Heart left ventricle (tissue), 16 donors: ENCODE data around the gene MRPL36. TPM values are rescaled to one million over a fixed set of nuclear protein-coding genes. Genes with fewer than 3 reads are reported as not detected.

ENCODE experiments used
- ATAC-seq, 4 donors: fragments of 200-7000 bp; cut with Tn5 transposase; one replicate each; pipeline ENCODE4 v1.9.1; 2020 to 2022; ENCODE audit warnings: moderate library complexity in 4 of 4, mild to moderate bottlenecking in 3 of 4, moderate number of reproducible peaks in 1 of 4
- DNase-seq, 5 donors: peaks; one replicate each; pipeline ENCODE4 v3.0.0-alpha.2; 2020
- H3K27ac ChIP-seq, 12 donors: fragments of 200-600 bp; sonication (generic) in 4 of 12; one replicate each; pipeline versions ENCODE4 v1.5.0 to v1.8.0; 2016 to 2022; ENCODE audit warnings: mild to moderate bottlenecking in 2 of 12
- H3K27me3 ChIP-seq, 9 donors: fragments of 200-600 bp; sonication (generic) in 2 of 9; one replicate each; pipeline versions ENCODE4 v1.5.1 to v1.8.0; 2016 to 2022; ENCODE audit warnings: mild to moderate bottlenecking in 3 of 9
- H3K36me3 ChIP-seq, 9 donors: fragments of 200-600 bp; sonication (generic) in 2 of 9; one replicate each; pipeline versions ENCODE4 v1.5.0 to v1.8.0; 2018 to 2022; ENCODE audit warnings: mild to moderate bottlenecking in 2 of 9
- H3K4me1 ChIP-seq, 12 donors: fragments of 200-600 bp; sonication (generic) in 4 of 12; one replicate each; pipeline versions ENCODE4 v1.5.0 to v1.8.0; 2016 to 2022; ENCODE audit warnings: mild to moderate bottlenecking in 3 of 12
- H3K4me3 ChIP-seq, 12 donors: fragments of 200-600 bp; sonication (generic) in 4 of 12; one replicate each; pipeline versions ENCODE4 v1.5.0 to v1.8.0; 2017 to 2022; ENCODE audit warnings: mild to moderate bottlenecking in 9 of 12, moderate library complexity in 4 of 12
- H3K9me3 ChIP-seq, 12 donors: fragments of 200-600 bp; sonication (generic) in 4 of 12; one replicate each; pipeline versions ENCODE4 v1.5.0 to v1.8.0; 2016 to 2022; ENCODE audit warnings: mild to moderate bottlenecking in 1 of 12
- POLR2A ChIP-seq, 2 donors: fragments of 450-650 bp; IDR thresholded peaks; one replicate each; pipeline ENCODE4 v1.6.1; 2017; ENCODE audit warnings: antibody characterized with exemption in 2 of 2, mild to moderate bottlenecking in 2 of 2, moderate library complexity in 2 of 2
- WGBS, 4 donors: extraction: QIAGEN DNeasy Blood & Tissue Kit in 2 of 4; methylation state at CpG; one replicate each; pipeline versions ENCODE4 v1.1.5 to v1.1.7; 2013 to 2018; 5-methylcytosine and 5-hydroxymethylcytosine counted together
- intact Hi-C, 10 donors: fragments of 100-400 bp; cut with DNase I; formaldehyde crosslinking; loops; one replicate each; pipeline versions ENCODE4 v1.11.1 to v1.14.2; 2022
- polyA plus RNA-seq, 2 donors: library from polyadenylated mRNA; stranded (reverse); fragments of 200-250 nt; gene quantifications; one replicate each; pipeline ENCODE4 v1.2.3, GENCODE V29; 2013
- total RNA-seq, 9 donors: library from RNA; depleted of rRNA in 2 of 9; stranded (reverse); fragments of >200 nt in 2 of 9; fragmentation: NEBNext Ultra II Directional in 3 of 9; extraction: Animal tissue kit (Norgen Biotek cat#: 25700) in 3 of 9; gene quantifications; one replicate each; pipeline versions ENCODE4 v1.1.0 to v1.2.4, GENCODE V29; 2016 to 2023
- TF ChIP-seq, protein P1 (sequence below), 12 donors: fragments of 200-600 bp; sonication (generic) in 4 of 12; IDR thresholded peaks; one replicate each; pipeline versions ENCODE4 v1.5.0 to v1.8.0; 2018 to 2022; ENCODE audit warnings: antibody characterized with exemption in 12 of 12, mild to moderate bottlenecking in 5 of 12
- donor health status: ischemic (EF 13 %, LVEDD 7.1; RV severe dilation, severe dysfunction).
- donor health status: healthy with polysubstance abuse.
- donor health status: DM: no; HTN: yes; CAD: no.
- donor health status: DM: no; HTN: no; CAD: no.
- donor health status: ischemic (EF 25% LVEDD 6.9; RV normal size, moderate dysfunction).
- donor health status: ischemic (EF 25% LVEDD 5.7; RV mildly dilated, moderate dysfunction).
- donor health status: healthy.
- donor health status: DM: yes; HTN: yes; CAD: no.
- donor health status: ischemic (EF 35%, LVEDD 5.7; RV mildly dilated, moderate dysfunction).
- donor health status: nonischemic (EF 11% LVEDD 7.7; RV severe dilation, severe dysfunction).
- donor health status: DM: yes; HTN: yes; CAD: no.
- donor health status: PGD.
- donor health status: ischemic (EF 29% LVEDD 5.4; RV normal size, mild dysfunction).
- donor health status: nonischemic (EF 23%, LVEDD 6.1; RV moderate dilation, normal function).

Gene MRPL36
- total and polyA plus RNA-seq, 11 donors = 45.6 to 107 (median 56.4) TPM

DNA sequence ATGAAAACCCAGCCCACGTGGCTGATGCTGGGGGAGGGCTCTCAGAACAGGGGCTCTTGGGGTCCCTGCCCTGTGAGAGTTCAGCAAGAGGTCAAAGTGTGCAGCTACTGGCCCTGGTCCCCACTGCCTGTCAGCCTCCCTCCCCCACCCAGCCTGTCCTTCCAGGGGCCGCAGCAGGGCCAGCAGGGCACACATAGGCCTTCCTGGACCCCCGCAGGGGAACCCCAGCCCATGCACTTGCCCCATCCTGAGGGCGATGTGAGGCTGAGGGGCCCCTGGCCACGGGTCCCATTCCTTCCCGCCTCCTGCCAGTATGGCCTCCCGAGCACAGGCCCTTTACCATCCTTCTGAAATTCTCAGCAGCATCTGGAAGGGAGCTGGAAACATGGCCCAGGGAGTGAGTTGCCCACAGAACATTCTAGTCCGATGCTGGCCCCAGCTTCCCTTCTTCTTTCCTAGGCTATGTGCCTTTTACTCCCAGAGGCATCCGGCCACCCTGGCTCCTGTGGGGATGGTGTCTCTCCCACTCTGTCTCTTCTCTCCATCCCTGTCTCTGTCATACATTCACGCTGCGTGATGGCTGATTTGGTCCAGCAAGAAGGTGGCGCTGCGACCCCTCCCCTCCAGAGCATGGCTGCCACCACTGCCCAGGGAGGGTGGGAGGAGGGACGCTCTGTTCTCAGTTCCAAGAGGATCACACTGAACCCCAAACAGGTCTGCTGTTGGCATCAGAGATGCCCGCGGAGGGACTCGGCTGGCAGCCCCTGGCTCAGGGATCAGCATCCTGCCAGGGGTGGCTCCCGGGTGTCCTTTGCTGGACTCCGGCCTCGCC, 19.6 kb downstream of the MRPL36 start:
- WGBS, 4 donors = 81 to 89% (median 84%) methylated on average over 15 to 20 of the region's 20 CpGs
- DNase-seq = no peak
- no peak overlapping the region for H3K4me3 ChIP-seq
- peaks cover 0 to 11% (median 0%) of the 10 kb centered on the region in 12 donors for H3K9me3 ChIP-seq
- no peak overlapping the region for H3K27ac ChIP-seq
- H3K36me3 ChIP-seq = no peaks in the 10 kb centered on the region
- intact Hi-C loops = no loop called here
- TF ChIP-seq, protein P1, sequence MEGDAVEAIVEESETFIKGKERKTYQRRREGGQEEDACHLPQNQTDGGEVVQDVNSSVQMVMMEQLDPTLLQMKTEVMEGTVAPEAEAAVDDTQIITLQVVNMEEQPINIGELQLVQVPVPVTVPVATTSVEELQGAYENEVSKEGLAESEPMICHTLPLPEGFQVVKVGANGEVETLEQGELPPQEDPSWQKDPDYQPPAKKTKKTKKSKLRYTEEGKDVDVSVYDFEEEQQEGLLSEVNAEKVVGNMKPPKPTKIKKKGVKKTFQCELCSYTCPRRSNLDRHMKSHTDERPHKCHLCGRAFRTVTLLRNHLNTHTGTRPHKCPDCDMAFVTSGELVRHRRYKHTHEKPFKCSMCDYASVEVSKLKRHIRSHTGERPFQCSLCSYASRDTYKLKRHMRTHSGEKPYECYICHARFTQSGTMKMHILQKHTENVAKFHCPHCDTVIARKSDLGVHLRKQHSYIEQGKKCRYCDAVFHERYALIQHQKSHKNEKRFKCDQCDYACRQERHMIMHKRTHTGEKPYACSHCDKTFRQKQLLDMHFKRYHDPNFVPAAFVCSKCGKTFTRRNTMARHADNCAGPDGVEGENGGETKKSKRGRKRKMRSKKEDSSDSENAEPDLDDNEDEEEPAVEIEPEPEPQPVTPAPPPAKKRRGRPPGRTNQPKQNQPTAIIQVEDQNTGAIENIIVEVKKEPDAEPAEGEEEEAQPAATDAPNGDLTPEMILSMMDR (IDR thresholded peaks at IDR 0.05) = no peak
- TF ChIP-seq POLR2A (IDR thresholded peaks at IDR 0.05) = no peak
- no peak for ATAC-seq
- H3K4me1 ChIP-seq = peaks cover 0 to 9% (median 0%) of the 10 kb centered on the region in 12 donors
- peaks cover 0 to 6% (median 0%) of the 10 kb centered on the region in 9 donors for H3K27me3 ChIP-seq

DNA sequence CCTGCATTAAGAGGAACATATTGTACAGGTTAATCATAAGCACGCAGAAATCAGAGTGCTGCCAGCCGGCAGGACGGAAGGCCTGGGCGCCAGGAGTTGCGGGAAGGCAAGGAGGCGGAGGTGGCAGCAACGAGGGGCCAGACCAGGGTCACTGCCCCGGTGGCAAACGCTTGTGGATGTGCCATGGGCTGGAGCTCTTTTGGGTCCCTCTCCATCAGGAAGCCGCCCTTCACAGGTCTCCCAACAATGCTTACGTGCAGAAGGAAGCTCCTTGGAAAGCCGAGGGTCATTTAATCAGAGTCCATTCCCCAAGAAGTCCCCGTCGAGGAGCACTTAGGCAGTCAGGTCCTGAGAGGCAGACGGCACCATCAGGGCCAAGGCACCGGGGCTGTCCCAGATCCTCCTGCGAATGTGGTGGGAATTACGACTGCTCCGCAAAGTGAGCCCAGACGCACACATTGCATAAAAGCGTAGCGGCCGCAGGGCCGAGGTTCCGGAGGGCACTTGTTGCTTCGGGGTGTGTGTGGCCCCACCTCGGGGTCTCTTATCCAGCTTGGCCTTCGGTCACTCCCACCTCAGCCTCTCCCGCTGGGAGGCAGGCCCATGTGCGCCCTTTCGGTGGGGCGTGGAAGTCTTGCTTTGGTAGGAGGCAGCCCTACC, 20.5 kb downstream of the MRPL36 start:
- Histone ChIP-seq H3K4me1 (peaks cover 0 to 9% (median 0%) of the 10 kb centered on the region in 12 donors), H3K27ac (no peak overlapping the region), H3K4me3 (no peak overlapping the region), H3K36me3 (no peaks in the 10 kb centered on the region), H3K9me3 (peaks cover 0 to 11% (median 0%) of the 10 kb centered on the region in 12 donors), H3K27me3 (peaks cover 0 to 6% (median 0%) of the 10 kb centered on the region in 9 donors)
- ATAC-seq = no peak
- TF ChIP-seq, protein P1 (IDR thresholded peaks at IDR 0.05) = no peak
- no peak for TF ChIP-seq POLR2A (IDR thresholded peaks at IDR 0.05)
- DNase-seq = no peak
- WGBS, 4 donors = 88 to 91% (median 89%) methylated on average over 30 to 32 of the region's 32 CpGs
- intact Hi-C loops = no loop called here

DNA sequence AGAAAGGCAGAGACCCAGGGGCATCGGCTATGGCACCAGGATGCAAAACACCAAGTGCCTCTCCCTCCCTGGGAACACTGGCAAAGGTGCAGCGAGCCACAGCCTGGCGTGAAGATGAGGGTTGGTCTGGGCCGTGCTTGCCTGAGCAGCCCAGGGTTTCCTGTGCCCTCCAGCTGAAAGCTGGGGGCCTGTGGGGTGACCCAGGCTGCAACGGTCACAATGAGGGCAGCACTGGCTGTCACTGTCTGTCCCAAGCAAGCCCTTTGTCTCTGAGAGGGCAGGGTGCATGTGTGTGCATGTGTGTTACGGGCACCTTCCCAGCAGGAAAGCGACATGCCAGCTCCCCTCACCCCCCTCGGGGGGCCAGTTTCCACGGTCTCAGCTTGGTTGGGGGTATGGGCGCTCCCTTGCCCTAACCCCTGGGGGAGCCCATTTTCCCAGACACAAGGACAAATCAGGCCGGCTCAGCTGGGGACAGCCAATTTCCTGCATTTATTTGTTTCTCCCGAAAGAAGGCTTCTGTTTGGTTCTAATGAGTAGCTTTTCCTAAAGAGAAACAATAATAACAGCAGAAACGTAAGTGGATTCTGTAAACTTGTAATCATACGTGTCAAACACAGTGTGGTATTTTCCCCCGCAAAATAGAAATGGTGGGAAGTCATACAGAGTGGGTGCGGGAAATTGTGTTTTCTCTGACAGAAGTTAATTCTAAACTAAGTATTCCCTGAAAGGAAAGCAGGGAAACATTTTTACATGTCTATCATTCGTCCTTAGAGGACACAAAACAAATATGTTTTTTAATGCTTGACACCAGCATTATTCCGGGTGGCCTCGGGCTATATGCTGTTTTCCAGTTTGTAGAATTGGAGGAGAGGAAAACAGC, 21.3 kb downstream of the MRPL36 start:
- intact Hi-C loops = no loop called here
- TF ChIP-seq, protein P1 (IDR thresholded peaks at IDR 0.05) = no peak
- TF ChIP-seq POLR2A (IDR thresholded peaks at IDR 0.05) = no peak
- DNase-seq (no peak), ATAC-seq (peak in 1 of 4 donors; percentile 31)
- Histone ChIP-seq H3K27ac (no peak overlapping the region), H3K9me3 (peaks cover 0 to 11% (median 0%) of the 10 kb centered on the region in 12 donors), H3K4me3 (no peak overlapping the region), H3K27me3 (peaks cover 0 to 6% (median 0%) of the 10 kb centered on the region in 9 donors), H3K4me1 (peaks cover 0 to 7% (median 0%) of the 10 kb centered on the region in 12 donors), H3K36me3 (no peaks in the 10 kb centered on the region)
- WGBS, 4 donors = 71 to 75% (median 74%) methylated on average over 15 to 19 of the region's 19 CpGs
